ENCODE data around the gene PSME3IP1.

- TF ChIP-seq FOXP2 (optimal IDR thresholded peaks at IDR 0.05; ENCODE audit: borderline replicate concordance, extremely low read depth, extremely low read length, insufficient read depth) (no peak), POLR2AphosphoS5 (IDR thresholded peaks at IDR 0.05; ENCODE audit: low read depth, low read length) (no peak), TAF1 (IDR thresholded peaks at IDR 0.05; ENCODE audit: borderline replicate concordance, insufficient read depth, low read length) (no peak)
Observed at GRCh38 chr16:57133886-57134285, 52.0 kb downstream of the PSME3IP1 start.

Data from PFSK-1 (cell line).